ENCODE results near the gene NEU3.
A peak's percentile ranks its signal among the peaks of the same experiment; 100 is the strongest.
"Not testable (repeated sequence)": the region's sequence is repeated elsewhere in the genome, so short reads cannot be mapped to it uniquely, and the experiment has no call there.

Gene NEU3

DNA sequence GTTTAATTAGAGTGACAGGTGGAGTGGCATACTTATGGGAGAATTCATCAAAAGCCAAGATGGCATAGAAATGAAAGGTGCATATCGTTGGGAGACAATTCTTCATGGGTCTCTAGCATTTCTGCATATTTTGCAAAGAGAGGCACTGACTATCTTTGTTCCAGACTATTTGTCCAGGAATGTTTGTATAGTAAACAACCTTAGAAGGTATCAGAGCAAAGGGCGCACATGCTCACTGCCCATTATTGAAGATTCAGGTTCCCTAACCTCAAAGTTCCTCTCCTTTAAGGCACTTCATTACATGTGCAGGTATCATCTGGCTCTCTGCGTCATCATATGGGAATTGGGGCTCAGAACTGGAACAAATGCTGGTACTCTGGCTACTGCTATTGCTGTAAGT is 4.7 kb upstream of the NEU3 start:
- no peak for DNase-seq (ENCODE audit: low read depth in 3 of 3)

- no peak for DNase-seq (ENCODE audit: low read depth in 3 of 3)
Measured at GRCh38 chr11:74984730-74985129, 4.0 kb upstream of the NEU3 start.

- DNase-seq (ENCODE audit: low read depth in 3 of 3) = no peak
Measured at GRCh38 chr11:74989260-74989638, 516 bp downstream of the NEU3 start.

DNA sequence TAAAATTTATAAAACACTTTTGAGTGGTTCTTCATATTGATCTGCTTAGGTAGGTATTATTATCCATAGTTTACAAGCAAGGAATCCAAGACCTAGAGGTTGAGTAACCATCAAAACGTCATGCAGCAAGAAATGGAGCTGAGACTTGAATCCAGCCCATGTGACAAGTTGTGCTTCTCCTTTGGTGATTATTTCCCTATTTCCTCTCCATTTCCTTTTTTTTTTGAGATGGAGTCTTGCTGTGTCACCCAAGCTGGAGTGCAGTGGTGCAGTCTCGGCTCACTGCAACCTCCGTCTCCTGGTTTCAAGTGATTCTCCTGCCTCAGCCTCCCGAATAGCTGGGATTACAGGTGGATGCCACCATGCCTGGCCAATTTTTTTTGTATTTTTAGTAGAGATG is 1.4 kb downstream of the NEU3 start:
- not testable (repeated sequence) for DNase-seq (ENCODE audit: low read depth in 3 of 3)

DNA sequence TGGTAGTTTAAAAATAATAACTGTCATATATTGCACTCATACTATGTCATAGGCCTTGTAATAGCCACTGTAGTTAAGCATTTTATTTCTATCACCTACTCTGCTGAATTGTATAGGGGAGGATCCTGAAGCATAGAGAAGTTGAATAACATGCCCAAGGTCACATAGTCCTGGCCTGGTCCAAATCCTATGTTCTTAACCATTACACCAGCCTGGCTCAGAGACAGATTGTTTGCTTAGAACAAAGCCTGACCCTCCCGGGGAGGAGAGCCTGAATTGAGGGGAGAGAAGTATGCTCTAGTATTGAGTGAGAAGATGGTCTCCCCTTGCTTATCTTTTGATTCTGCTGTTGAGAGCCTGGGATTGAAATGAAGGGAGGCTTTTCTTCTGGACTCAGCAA is 2.2 kb downstream of the NEU3 start:
- no peak for DNase-seq (ENCODE audit: low read depth in 3 of 3)

- no peak for DNase-seq (ENCODE audit: low read depth in 3 of 3)
Measured at GRCh38 chr11:74992852-74993251, 4.1 kb downstream of the NEU3 start.

DNA sequence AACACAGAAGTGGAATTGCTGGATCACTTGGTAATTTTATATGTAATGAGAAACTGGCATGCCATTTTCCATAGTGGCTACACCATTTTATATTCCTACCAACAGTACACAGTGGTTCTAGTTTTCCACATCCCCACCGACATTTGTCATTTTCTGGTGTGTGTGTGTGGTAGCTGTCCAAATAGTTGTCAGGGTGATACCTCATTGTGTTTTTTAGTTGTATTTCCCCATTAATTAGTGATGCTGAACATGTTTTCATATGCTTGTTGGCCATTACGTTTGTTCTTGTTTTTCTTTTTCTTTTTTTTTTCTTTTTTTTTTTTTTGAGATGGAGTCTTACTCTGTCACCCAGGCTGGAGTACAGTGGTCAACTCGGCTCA is 12.2 kb downstream of the NEU3 start:
- DNase-seq (ENCODE audit: low read depth in 3 of 3) = no peak

DNA sequence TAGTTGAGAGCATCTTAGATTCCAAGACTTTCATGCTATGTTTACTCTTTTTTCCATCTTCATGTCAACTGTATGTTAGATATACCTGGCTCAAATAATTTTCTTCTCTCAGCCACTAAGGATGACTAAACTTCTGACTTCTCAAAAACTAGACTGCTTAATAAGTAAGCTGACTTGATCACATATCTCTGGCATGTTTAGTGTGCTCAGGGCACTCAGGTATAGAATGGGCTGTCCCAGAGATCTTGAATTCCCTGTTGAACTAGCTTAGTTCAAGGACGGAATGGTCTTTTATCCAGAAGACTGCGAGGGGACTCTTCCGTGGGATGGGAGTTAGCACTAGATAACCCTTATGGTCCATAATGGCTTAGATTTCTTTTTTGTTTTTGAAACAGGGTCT is 13.0 kb downstream of the NEU3 start:
- DNase-seq (ENCODE audit: low read depth in 3 of 3) = no peak

DNA sequence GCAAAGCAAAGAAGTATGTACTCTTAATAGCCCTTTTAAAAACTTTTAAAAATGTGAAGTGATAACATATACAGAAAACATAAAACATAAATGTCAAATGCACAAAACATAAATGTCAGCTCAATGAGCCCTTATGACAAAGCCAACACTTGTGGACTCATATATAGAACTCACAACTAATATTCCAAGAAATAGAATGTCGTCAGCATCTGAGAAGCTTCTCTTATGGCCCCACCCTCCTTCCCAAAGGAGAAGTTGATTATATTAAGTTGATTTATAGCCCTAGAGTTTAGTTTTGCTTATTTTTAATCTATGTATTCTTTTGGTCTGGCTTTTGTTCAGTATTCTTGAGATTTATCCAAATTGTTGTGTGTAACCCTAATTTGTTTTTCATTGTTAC is 13.8 kb downstream of the NEU3 start:
- DNase-seq (ENCODE audit: low read depth in 3 of 3) = no peak

GRCh38 chr11:75004215-75004614 is 15.5 kb downstream of the NEU3 start:
- DNase-seq (ENCODE audit: low read depth in 3 of 3) = no peak

DNA sequence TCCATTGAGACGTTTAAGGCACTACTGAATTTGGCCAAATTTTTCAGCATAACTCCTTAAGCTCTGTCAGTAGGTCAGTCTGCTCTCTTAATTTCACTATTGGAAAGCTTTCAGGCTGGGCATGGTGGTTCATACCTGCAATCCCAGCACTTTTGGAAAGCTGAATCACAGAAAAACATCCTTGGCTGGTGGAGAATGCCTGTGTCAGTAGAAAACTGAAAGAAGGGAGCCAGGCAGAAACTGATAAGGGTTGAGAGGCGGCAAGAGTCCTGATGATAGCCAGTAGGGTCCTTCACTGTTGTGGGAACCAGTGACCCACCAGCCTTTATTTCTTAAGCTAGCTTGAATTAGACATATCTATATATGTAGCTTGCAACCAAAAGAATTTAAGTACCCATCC is 22.6 kb downstream of the NEU3 start:
- DNase-seq (ENCODE audit: low read depth in 3 of 3) = no peak

- DNase-seq (ENCODE audit: low read depth in 3 of 3) = no peak
Measured at GRCh38 chr11:75011872-75012271, 23.1 kb downstream of the NEU3 start.

GRCh38 chr11:75013051-75013450 is 24.3 kb downstream of the NEU3 start:
- DNase-seq (ENCODE audit: low read depth in 3 of 3) = no peak

DNA sequence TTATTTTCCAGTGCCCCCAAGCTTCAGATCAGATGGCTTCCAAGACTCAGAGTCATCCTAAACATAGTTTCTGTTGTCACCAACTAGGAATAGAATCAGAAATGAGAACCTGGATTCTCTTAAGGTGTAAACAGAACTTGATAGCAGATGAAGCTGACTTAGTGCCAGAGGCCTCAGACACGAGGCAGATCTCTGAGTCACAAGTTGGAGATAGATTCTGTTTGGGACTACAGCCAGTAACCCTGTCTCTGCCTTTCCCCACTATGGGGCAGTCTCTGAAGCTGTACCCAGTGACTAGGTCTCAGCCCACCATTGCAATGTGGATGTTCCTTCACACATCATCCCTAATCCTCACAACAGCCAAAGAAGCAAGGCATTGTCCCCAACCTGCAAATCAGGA is 25.4 kb downstream of the NEU3 start:
- DNase-seq (ENCODE audit: low read depth in 3 of 3) = no peak

DNA sequence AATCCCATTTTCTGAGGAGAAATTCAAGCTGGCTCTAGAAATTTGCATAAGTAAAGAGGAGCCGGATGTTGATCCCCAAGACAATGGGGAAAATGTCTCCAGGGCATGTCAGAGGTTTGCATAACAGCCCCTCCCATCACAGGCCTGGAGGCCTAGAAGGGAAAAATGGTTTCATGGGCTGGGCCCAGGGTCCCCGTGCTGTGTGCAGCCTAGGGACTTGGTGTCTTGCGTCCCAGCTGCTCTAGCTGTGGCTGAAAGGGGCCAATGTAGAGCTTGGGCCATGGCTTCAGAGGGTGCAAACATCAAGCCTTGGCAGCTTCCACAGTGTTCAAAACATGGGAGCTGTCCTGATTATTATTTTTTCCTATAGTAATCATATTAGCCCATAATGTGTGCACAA is 30.5 kb downstream of the NEU3 start:
- DNase-seq (ENCODE audit: low read depth in 3 of 3) = not testable (repeated sequence)

GRCh38 chr11:75020328-75020727 is 31.6 kb downstream of the NEU3 start:
- not testable (repeated sequence) for DNase-seq (ENCODE audit: low read depth in 3 of 3)

- no peak for DNase-seq (ENCODE audit: low read depth in 3 of 3)
Measured at GRCh38 chr11:75022296-75022695, 33.6 kb downstream of the NEU3 start.

- DNase-seq (ENCODE audit: low read depth in 3 of 3) = peak; percentile 52 to 72 (median 60)
Measured at GRCh38 chr11:75022759-75023396, 34.1 kb downstream of the NEU3 start.

DNA sequence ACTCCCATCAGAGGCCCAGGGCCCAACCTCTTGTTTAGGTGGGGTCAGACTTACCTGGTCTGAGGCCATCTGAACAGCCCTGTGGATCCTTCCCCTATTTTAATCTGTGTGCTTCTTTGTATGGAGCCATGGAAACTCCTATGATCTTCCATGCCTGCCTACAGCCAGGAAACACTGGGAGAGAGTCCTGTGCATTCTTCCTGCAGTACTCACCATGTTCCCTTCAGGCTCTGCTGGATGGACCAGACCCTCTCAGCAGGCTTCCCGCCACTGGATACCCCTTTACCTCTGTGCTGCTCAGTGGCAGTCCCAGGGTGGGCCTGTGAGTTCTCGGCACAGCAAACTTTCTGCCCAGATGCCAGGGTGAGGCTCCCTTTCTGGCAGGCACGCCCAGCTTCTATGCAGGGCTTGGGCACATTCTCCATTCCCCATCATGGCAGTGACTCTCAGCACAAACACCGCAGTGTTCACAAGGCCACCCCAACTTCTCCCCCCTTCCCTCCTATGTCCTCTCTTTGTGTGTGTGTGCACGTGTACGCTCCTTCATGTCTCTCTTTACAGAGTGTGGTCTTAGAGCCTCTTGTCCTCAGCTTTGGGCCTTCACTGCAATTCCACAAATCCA is 34.8 kb downstream of the NEU3 start:
- no peak for DNase-seq (ENCODE audit: low read depth in 3 of 3)

GRCh38 chr11:75024068-75024449 is 35.3 kb downstream of the NEU3 start:
- no peak for DNase-seq (ENCODE audit: low read depth in 3 of 3)

GRCh38 chr11:75024764-75025211 is 36.1 kb downstream of the NEU3 start:
- DNase-seq (ENCODE audit: low read depth in 3 of 3) = no peak

DNA sequence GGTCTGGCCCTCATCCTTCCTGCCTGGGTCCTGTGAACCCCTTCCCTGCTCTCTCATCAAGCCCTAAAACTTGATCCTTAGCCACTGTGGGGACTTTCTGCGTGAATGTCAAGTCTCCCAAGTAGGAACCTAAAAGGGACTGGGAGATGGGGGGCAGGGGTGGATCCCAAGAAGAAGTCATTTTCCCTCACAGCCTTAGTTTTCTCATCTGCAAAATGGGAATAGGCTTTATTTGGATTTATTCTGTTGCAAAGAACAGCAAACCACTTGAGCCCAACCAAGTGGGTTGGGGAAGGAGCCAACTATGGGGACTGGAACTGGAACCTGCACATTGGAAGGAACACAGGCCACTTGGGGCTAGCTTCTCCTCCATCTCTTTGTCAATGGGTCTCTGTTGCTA is 36.8 kb downstream of the NEU3 start:
- no peak for DNase-seq (ENCODE audit: low read depth in 3 of 3)

- no peak for DNase-seq (ENCODE audit: low read depth in 3 of 3)
Measured at GRCh38 chr11:75028321-75028720, 39.6 kb downstream of the NEU3 start.

DNA sequence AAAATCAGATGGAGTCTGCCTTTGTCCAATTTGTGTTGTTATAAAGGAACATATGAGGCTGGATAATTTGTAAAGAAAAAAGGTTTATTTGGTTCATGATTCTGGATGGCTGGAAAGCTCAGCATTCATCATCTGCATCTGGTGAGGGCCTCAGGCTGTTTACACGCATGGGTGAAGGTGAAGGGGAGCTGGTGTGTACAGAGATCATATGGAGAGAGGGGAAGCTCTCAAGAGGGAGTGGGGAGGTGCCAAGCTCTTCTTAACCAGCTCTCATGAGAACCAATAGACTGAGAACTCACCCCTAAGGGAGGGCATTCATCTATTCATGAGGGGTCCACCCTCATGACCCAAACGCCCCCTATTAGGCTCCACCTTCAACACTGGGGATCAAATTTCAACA is 40.0 kb downstream of the NEU3 start:
- DNase-seq (ENCODE audit: low read depth in 3 of 3) = no peak

Measured in stimulated activated CD4-positive, alpha-beta T cell treated with anti-CD3 and anti-CD28 coated beads, TNF-alpha, amount 100 ng/mL, for 24 hours (primary cell).